Measurements from ENCODE around the gene ADAMTSL3. TPM values are rescaled to one million over a fixed set of nuclear protein-coding genes. Genes with fewer than 3 reads are reported as not detected.

Gene ADAMTSL3
- total and polyA plus RNA-seq, 2 of the 4 experiments (the other 2 are of a cell fraction), result under 0.01 to 0.02 TPM

DNA sequence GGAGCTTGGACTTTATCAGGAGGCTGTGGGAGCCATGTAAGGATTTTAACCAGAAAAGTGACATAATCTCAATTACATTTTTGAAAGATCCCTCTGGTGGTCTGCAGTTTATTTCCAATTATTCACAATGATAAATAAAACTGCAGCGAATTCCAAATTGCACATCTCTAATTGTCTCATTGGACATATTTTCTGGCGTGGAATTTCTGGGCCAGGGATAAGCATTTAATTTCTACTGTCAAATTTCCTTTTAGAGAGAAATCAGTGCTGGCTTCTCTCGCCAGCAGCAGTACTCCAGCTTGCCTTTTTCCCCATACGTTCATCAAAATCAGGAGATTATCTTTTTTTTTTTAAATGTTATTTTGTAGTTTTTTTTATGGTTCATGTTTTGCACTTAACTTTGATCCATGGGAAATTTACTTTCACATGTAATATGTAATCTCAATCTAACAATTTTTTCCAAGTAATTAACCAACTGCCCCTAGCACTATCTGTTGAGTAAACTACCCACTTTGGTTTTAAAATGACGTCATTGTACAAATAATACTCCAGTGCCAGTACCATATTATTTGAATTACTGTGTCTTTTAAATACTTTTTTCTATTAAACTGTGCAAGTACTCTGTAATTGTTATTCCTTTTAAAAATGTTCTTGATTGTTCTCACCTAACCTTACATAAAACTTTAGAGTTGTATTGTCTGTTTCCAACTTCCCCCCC is 251.8 kb downstream of the ADAMTSL3 start:
- Histone ChIP-seq H3K4me1 (ENCODE audit: control insufficient read depth, insufficient read depth, low read length) (peaks cover 3% of the 10 kb centered on the region; the same call in 1 of the 2 replicates), H3K4me2 (ENCODE audit: low read depth, low read length) (no peak overlapping the region), H2BK5ac (ENCODE audit: low read depth, low read length, poor library complexity, severe bottlenecking) (no peak overlapping the region), H3K27me3 (ENCODE audit: control insufficient read depth, insufficient read depth, low read length) (peaks cover 3% of the 10 kb centered on the region; the same call in 1 of the 2 replicates), H3K9ac (ENCODE audit: low read depth, low read length) (no peak overlapping the region), H4K91ac (ENCODE audit: insufficient read depth, low read depth, low read length) (no peak overlapping the region), H3K18ac (ENCODE audit: low read depth, low read length) (no peak overlapping the region), H3K14ac (replicated peaks; ENCODE audit: low read depth, low read length) (no peak overlapping the region), H3K36me3 (ENCODE audit: control insufficient read depth, insufficient read depth, low read length) (no peaks in the 10 kb centered on the region), H3K56ac (ENCODE audit: extremely low read depth, insufficient read depth, low read length) (no peak overlapping the region), H3K27ac (ENCODE audit: insufficient read depth, low read length) (no peak overlapping the region), H3K23ac (ENCODE audit: low read depth, low read length) (no peak overlapping the region), H2BK20ac (ENCODE audit: low read depth, low read length) (no peak overlapping the region), H2AK5ac (ENCODE audit: low read depth, low read length) (no peak overlapping the region), H3K9me3 (ENCODE audit: control insufficient read depth, insufficient read depth, low read length) (no peaks in the 10 kb centered on the region; the same call in 1 of the 2 replicates), H3K4me3 (ENCODE audit: insufficient read depth, low read depth, low read length) (no peak overlapping the region), H4K20me1 (ENCODE audit: insufficient read depth, low read length) (no peaks in the 10 kb centered on the region), H2AK9ac (replicated peaks; ENCODE audit: low read depth, low read length, poor library complexity) (no peak overlapping the region), H4K5ac (ENCODE audit: low read depth, low read length) (no peak overlapping the region), H4K8ac (ENCODE audit: low read depth in 2 of 2, low read length in 2 of 2) (no peak overlapping the region), H3K9me1 (ENCODE audit: insufficient read depth, low read length) (no peaks in the 10 kb centered on the region), H3K79me1 (ENCODE audit: low read depth in 1 of 2, low read length in 2 of 2) (no peaks in the 10 kb centered on the region), H2BK15ac (ENCODE audit: low read depth, low read length) (no peak overlapping the region), H3K4ac (ENCODE audit: low read depth, low read length) (no peak overlapping the region), H2BK120ac (ENCODE audit: low read depth, low read length) (no peak overlapping the region), H2AFZ (replicated peaks; ENCODE audit: low read length, poor library complexity) (no peak overlapping the region)
- in situ Hi-C loops (cut with MboI; ENCODE audit: low sequenced_read_pairs), result no loop called here
- WGBS, 2 experiments (ENCODE audit: extremely low coverage in 2 of 2, insufficient read length in 1 of 2), result no CpG with 5 or more reads among the region's 5 CpGs
- DNase-seq, result no peak
- POLR2A ChIA-PET (ENCODE audit: unreplicated experiment), result no interaction called here
- TF ChIP-seq RAD21 (IDR thresholded peaks at IDR 0.05; ENCODE audit: low read length), result no peak
- no peak for TF ChIP-seq MAZ (IDR thresholded peaks at IDR 0.05; ENCODE audit: borderline replicate concordance, low read depth, low read length)
- no peak for TF ChIP-seq CHD1 (IDR thresholded peaks at IDR 0.05; ENCODE audit: low read depth, low read length)
- no peak for TF ChIP-seq MXI1 (IDR thresholded peaks at IDR 0.05; ENCODE audit: borderline replicate concordance, low read depth, low read length)
- TF ChIP-seq, protein P1, sequence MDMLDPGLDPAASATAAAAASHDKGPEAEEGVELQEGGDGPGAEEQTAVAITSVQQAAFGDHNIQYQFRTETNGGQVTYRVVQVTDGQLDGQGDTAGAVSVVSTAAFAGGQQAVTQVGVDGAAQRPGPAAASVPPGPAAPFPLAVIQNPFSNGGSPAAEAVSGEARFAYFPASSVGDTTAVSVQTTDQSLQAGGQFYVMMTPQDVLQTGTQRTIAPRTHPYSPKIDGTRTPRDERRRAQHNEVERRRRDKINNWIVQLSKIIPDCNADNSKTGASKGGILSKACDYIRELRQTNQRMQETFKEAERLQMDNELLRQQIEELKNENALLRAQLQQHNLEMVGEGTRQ (IDR thresholded peaks at IDR 0.05; ENCODE audit: low read depth, low read length), result no peak
- no peak for TF ChIP-seq SMC3 (IDR thresholded peaks at IDR 0.05; ENCODE audit: low read depth, low read length)
- no peak for TF ChIP-seq BHLHE40 (IDR thresholded peaks at IDR 0.05; ENCODE audit: low read depth, low read length)
- no peak for TF ChIP-seq RFX5 (IDR thresholded peaks at IDR 0.05; ENCODE audit: low read depth, low read length)
- TF ChIP-seq MAFK (IDR thresholded peaks at IDR 0.05; ENCODE audit: low read depth, low read length), result no peak
- TF ChIP-seq, protein P2, sequence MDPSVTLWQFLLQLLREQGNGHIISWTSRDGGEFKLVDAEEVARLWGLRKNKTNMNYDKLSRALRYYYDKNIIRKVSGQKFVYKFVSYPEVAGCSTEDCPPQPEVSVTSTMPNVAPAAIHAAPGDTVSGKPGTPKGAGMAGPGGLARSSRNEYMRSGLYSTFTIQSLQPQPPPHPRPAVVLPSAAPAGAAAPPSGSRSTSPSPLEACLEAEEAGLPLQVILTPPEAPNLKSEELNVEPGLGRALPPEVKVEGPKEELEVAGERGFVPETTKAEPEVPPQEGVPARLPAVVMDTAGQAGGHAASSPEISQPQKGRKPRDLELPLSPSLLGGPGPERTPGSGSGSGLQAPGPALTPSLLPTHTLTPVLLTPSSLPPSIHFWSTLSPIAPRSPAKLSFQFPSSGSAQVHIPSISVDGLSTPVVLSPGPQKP (IDR thresholded peaks at IDR 0.05; ENCODE audit: borderline replicate concordance, low read depth, low read length), result no peak
- TF ChIP-seq NFE2L2 (IDR thresholded peaks at IDR 0.05; ENCODE audit: low read depth, low read length), result no peak
- TF ChIP-seq, protein P3, sequence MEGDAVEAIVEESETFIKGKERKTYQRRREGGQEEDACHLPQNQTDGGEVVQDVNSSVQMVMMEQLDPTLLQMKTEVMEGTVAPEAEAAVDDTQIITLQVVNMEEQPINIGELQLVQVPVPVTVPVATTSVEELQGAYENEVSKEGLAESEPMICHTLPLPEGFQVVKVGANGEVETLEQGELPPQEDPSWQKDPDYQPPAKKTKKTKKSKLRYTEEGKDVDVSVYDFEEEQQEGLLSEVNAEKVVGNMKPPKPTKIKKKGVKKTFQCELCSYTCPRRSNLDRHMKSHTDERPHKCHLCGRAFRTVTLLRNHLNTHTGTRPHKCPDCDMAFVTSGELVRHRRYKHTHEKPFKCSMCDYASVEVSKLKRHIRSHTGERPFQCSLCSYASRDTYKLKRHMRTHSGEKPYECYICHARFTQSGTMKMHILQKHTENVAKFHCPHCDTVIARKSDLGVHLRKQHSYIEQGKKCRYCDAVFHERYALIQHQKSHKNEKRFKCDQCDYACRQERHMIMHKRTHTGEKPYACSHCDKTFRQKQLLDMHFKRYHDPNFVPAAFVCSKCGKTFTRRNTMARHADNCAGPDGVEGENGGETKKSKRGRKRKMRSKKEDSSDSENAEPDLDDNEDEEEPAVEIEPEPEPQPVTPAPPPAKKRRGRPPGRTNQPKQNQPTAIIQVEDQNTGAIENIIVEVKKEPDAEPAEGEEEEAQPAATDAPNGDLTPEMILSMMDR (conservative IDR thresholded peaks at IDR 0.05; ENCODE audit: low read depth, low read length), result no peak
- no peak for TF ChIP-seq CEBPB (IDR thresholded peaks at IDR 0.05; ENCODE audit: low read depth, low read length)
- no peak for TF ChIP-seq POLR2A (IDR thresholded peaks at IDR 0.05; ENCODE audit: low read depth, low read length)
- TF ChIP-seq RCOR1 (IDR thresholded peaks at IDR 0.05; ENCODE audit: insufficient replicate concordance, low read length), result no peak
- no peak for TF ChIP-seq FOS (IDR thresholded peaks at IDR 0.05; ENCODE audit: low read depth, low read length)
- BruUV-seq (replicated peaks), result no TSS peak
- CTCF ChIA-PET, result interaction anchor here (0.6 kb wide), 1 partner anchor 27 kb away, joined by 3 read pairs; no protein-coding TSS in a partner anchor
- ATAC-seq (ENCODE audit: low read depth), result no peak
- dilution Hi-C loops (cut with HindIII; ENCODE audit: low sequenced_read_pairs, unreplicated experiment), result no loop called here
- intact Hi-C loops (cut with micrococcal nuclease), result no loop called here
